H9 (cell line): ENCODE data around the gene DNER. TPM values are rescaled to one million over a fixed set of nuclear protein-coding genes. Genes with fewer than 3 reads are reported as not detected.

Source experiments
- DNase-seq: peaks from one replicate; pipeline ENCODE4 v3.0.0-alpha.2; 2017
- H2AFZ ChIP-seq: one replicate; pipeline ENCODE4 v1.6.1; 2013; ENCODE audit warnings: mild to moderate bottlenecking, low read length, control low read depth, moderate library complexity
- H2AK5ac ChIP-seq: 2 replicates; pipeline ENCODE4 v1.6.1; 2013; ENCODE audit warnings: low read length, control low read depth, mixed read lengths; ENCODE audit not compliant: insufficient read length
- H2BK120ac ChIP-seq: one replicate; pipeline ENCODE4 v1.6.1; 2013; ENCODE audit warnings: low read depth, mild to moderate bottlenecking, low read length, control low read depth, inconsistent platforms; ENCODE audit not compliant: poor library complexity, severe bottlenecking
- H2BK12ac ChIP-seq: 2 replicates; pipeline ENCODE4 v1.6.1; 2013; ENCODE audit warnings: low read length, control low read depth, mixed read lengths, low read depth; ENCODE audit not compliant: insufficient read length
- H2BK15ac ChIP-seq: 2 replicates; pipeline ENCODE4 v1.6.1; 2013; ENCODE audit warnings: low read depth, low read length, control low read depth
- H2BK20ac ChIP-seq: one replicate; pipeline ENCODE4 v1.6.1; 2013; ENCODE audit warnings: low read depth, mild to moderate bottlenecking, low read length, control low read depth, inconsistent platforms; ENCODE audit not compliant: poor library complexity, severe bottlenecking
- H2BK5ac ChIP-seq: 2 replicates; pipeline ENCODE4 v1.6.1; 2013; ENCODE audit warnings: low read length, control low read depth, mixed read lengths; ENCODE audit not compliant: insufficient read length
- H3K14ac ChIP-seq: 2 replicates; pipeline ENCODE4 v1.6.1; 2013; ENCODE audit warnings: low read length, control low read depth; ENCODE audit not compliant: insufficient read depth
- H3K18ac ChIP-seq: 2 replicates; pipeline ENCODE4 v1.6.1; 2013; ENCODE audit warnings: low read depth, mild to moderate bottlenecking, mixed read lengths, low read length, control low read depth; ENCODE audit not compliant: insufficient read length
- H3K23ac ChIP-seq: 2 replicates; pipeline ENCODE4 v1.6.1; 2013; ENCODE audit warnings: low read length, control low read depth, mixed read lengths, low read depth; ENCODE audit not compliant: insufficient read length
- H3K23me2 ChIP-seq: 2 replicates; pipeline ENCODE4 v1.6.1; 2013; ENCODE audit warnings: low read depth, mild to moderate bottlenecking, mixed read lengths, low read length, control low read depth; ENCODE audit not compliant: insufficient read length, poor library complexity, severe bottlenecking
- H3K27ac ChIP-seq: 2 replicates; pipeline ENCODE4 v1.5.1; 2013; ENCODE audit warnings: low read length, control low read depth, mixed read lengths, low read depth; ENCODE audit not compliant: insufficient read length
- H3K27me3 ChIP-seq: 2 replicates; pipeline ENCODE4 v1.6.1; 2013; ENCODE audit warnings: low read length, control low read depth, inconsistent platforms; ENCODE audit not compliant: insufficient read depth
- H3K4ac ChIP-seq: 2 replicates; pipeline ENCODE4 v1.6.1; 2013; ENCODE audit warnings: low read depth, mild to moderate bottlenecking, control low read depth, inconsistent platforms, low read length, moderate library complexity
- H3K4me1 ChIP-seq: 2 replicates; pipeline ENCODE4 v1.6.1; 2013; ENCODE audit warnings: low read length, control low read depth, inconsistent platforms; ENCODE audit not compliant: insufficient read depth
- H3K4me2 ChIP-seq: 2 replicates; pipeline ENCODE4 v1.6.1; 2013; ENCODE audit warnings: low read length, control low read depth, mixed read lengths; ENCODE audit not compliant: insufficient read length, insufficient read depth
- H3K56ac ChIP-seq: 2 replicates; pipeline ENCODE4 v1.6.1; 2013; ENCODE audit warnings: low read depth, mild to moderate bottlenecking, mixed read lengths, low read length, control low read depth; ENCODE audit not compliant: insufficient read length
- H3K79me1 ChIP-seq: 2 replicates; pipeline ENCODE4 v1.6.1; 2013; ENCODE audit warnings: low read depth, mild to moderate bottlenecking, moderate library complexity, low read length, control low read depth, inconsistent platforms; ENCODE audit not compliant: insufficient read depth, poor library complexity, severe bottlenecking
- H3K79me2 ChIP-seq: 2 replicates; pipeline ENCODE4 v1.6.1; 2013; ENCODE audit warnings: low read length, control low read depth, inconsistent platforms; ENCODE audit not compliant: insufficient read depth
- H3K9ac ChIP-seq: 2 replicates; pipeline ENCODE4 v1.6.1; 2013; ENCODE audit warnings: low read length, control low read depth, mixed read lengths; ENCODE audit not compliant: insufficient read length; ENCODE audit errors: extremely low read depth
- H3K9me3 ChIP-seq: one replicate; pipeline ENCODE4 v1.6.1; 2013; ENCODE audit warnings: low read depth, low read length, inconsistent platforms; ENCODE audit not compliant: control insufficient read depth
- H3T11ph ChIP-seq: one replicate; pipeline ENCODE4 v1.6.1; 2013; ENCODE audit warnings: mild to moderate bottlenecking, low read length, control low read depth, inconsistent platforms
- H4K20me1 ChIP-seq: one replicate; pipeline ENCODE4 v1.6.1; 2013; ENCODE audit not compliant: control insufficient read depth, insufficient read length, insufficient read depth
- H4K5ac ChIP-seq: 2 replicates; pipeline ENCODE4 v1.6.1; 2013; ENCODE audit warnings: low read depth, mild to moderate bottlenecking, mixed read lengths, low read length, control low read depth; ENCODE audit not compliant: insufficient read length
- H4K8ac ChIP-seq: replicated peaks from 2 replicates; pipeline ENCODE4 v1.6.1; 2013; ENCODE audit warnings: low read length, control low read depth, mixed read lengths, low read depth; ENCODE audit not compliant: insufficient read length
- H4K91ac ChIP-seq: 2 replicates; pipeline ENCODE4 v1.6.1; 2013; ENCODE audit warnings: low read depth, mild to moderate bottlenecking, moderate library complexity, mixed read lengths, low read length, control low read depth; ENCODE audit not compliant: insufficient read length
- H3K27ac Mint-ChIP-seq, 3 experiments: 2 replicates in 2 of 3; 3 replicates in 1 of 3; pipeline ENCODE4 v1.8.0; 2020 to 2021; ENCODE audit warnings: mixed read lengths in 3 of 3, mild to moderate bottlenecking in 1 of 3, moderate library complexity in 1 of 3
- H3K27me3 Mint-ChIP-seq: 2 replicates; pipeline ENCODE4 v1.8.0; 2021; ENCODE audit warnings: low read depth, mild to moderate bottlenecking, moderate library complexity, mixed read lengths
- H3K36me3 Mint-ChIP-seq, 3 experiments: 2 replicates in 2 of 3; 3 replicates in 1 of 3; pipeline ENCODE4 v1.8.0; 2020 to 2021; ENCODE audit warnings: low read depth in 3 of 3, mixed read lengths in 3 of 3; ENCODE audit not compliant: insufficient read depth in 1 of 3
- H3K4me1 Mint-ChIP-seq, 2 experiments: 2 replicates each; pipeline ENCODE4 v1.8.0; 2020; ENCODE audit warnings: mixed read lengths in 2 of 2
- H3K4me3 Mint-ChIP-seq, 2 experiments: 2 replicates in 1 of 2; 3 replicates in 1 of 2; pipeline ENCODE4 v1.8.0; 2020 to 2021; ENCODE audit warnings: mild to moderate bottlenecking in 2 of 2, mixed read lengths in 2 of 2, moderate library complexity in 1 of 2
- H3K9me3 Mint-ChIP-seq, 2 experiments: 2 replicates in 1 of 2; 3 replicates in 1 of 2; pipeline ENCODE4 v1.8.0; 2020; ENCODE audit warnings: mild to moderate bottlenecking in 2 of 2, mixed read lengths in 2 of 2, moderate library complexity in 1 of 2
- WGBS: extraction: QIAGEN DNeasy Blood & Tissue Kit; methylation state at CpG from one replicate; pipeline ENCODE4 v1.1.7; 2013; ENCODE audit warnings: missing lambda C conversion rate, low lambda C conversion rate, mixed read lengths; ENCODE audit not compliant: insufficient read length; ENCODE audit errors: extremely low coverage; 5-methylcytosine and 5-hydroxymethylcytosine counted together
- total RNA-seq: library from RNA; stranded (reverse); gene quantifications from 2 replicates; pipeline ENCODE4 v1.2.1, GENCODE V29; 2021
- TF ChIP-seq, protein P1 (sequence below): fragments of 200-600 bp; sonication (generic); conservative IDR thresholded peaks from 3 replicates; pipeline ENCODE4 v1.8.0; 2021; ENCODE audit warnings: antibody characterized with exemption, mild to moderate bottlenecking

DNER gene
- total RNA-seq, 1 experiment from 2014 or later = 1.0 TPM

DNA sequence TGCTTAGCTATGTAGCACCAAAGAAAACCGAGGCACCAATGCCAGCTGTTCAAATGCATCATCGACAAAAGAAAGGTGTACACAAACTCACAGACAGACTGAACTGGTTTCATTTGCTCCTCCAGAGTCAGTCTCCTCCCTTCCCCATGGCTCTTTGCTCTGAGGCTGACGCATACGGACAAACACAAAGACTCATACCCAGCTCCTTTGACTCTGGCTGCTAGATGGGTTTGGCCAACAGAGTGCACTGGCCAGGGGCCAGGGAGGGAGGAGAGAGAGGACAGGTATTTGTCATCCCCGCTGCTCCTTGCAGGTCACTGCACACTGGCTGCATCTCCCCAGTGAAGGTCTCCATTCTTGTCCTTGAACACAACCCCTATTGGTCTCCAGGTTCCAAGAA is 40.7 kb downstream of the DNER start:
- no peaks in the 10 kb centered on the region for H3K23me2 ChIP-seq
- no peak overlapping the region for H4K91ac ChIP-seq
- H3K9me3 ChIP-seq = no peaks in the 10 kb centered on the region
- H2BK20ac ChIP-seq = no peak overlapping the region
- H2BK120ac ChIP-seq = no peak overlapping the region
- no peak overlapping the region for H2BK5ac ChIP-seq
- DNase-seq = no peak
- no peak overlapping the region for H4K5ac ChIP-seq
- no peak overlapping the region for H3K4ac ChIP-seq
- H3K4me1 ChIP-seq = no peaks in the 10 kb centered on the region
- no peak overlapping the region for H3T11ph ChIP-seq
- H2AFZ ChIP-seq = no peak overlapping the region
- no peaks in the 10 kb centered on the region for H3K27me3 ChIP-seq
- TF ChIP-seq, protein P1, sequence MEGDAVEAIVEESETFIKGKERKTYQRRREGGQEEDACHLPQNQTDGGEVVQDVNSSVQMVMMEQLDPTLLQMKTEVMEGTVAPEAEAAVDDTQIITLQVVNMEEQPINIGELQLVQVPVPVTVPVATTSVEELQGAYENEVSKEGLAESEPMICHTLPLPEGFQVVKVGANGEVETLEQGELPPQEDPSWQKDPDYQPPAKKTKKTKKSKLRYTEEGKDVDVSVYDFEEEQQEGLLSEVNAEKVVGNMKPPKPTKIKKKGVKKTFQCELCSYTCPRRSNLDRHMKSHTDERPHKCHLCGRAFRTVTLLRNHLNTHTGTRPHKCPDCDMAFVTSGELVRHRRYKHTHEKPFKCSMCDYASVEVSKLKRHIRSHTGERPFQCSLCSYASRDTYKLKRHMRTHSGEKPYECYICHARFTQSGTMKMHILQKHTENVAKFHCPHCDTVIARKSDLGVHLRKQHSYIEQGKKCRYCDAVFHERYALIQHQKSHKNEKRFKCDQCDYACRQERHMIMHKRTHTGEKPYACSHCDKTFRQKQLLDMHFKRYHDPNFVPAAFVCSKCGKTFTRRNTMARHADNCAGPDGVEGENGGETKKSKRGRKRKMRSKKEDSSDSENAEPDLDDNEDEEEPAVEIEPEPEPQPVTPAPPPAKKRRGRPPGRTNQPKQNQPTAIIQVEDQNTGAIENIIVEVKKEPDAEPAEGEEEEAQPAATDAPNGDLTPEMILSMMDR = no peak
- no peak overlapping the region for H3K4me2 ChIP-seq
- no peak overlapping the region for H2AK5ac ChIP-seq
- no peak overlapping the region for H2BK15ac ChIP-seq
- no peak overlapping the region for H3K56ac ChIP-seq
- Mint-ChIP-seq H3K4me1 (peaks cover 0 to 4% of the 10 kb centered on the region in 2 experiments; a peak in 1 of 4 replicates), H3K27ac (no peak overlapping the region; a peak in 1 of 7 replicates), H3K9me3 (no peaks in the 10 kb centered on the region), H3K27me3 (peaks cover 18% of the 10 kb centered on the region), H3K4me3 (no peak overlapping the region), H3K36me3 (no peaks in the 10 kb centered on the region)
- H3K79me1 ChIP-seq = no peaks in the 10 kb centered on the region
- no peak overlapping the region for H4K8ac ChIP-seq
- H3K14ac ChIP-seq = no peak overlapping the region; the same call in 1 of the 2 replicates
- no peak overlapping the region for H3K23ac ChIP-seq
- no peak overlapping the region for H2BK12ac ChIP-seq
- no peak overlapping the region for H3K9ac ChIP-seq
- no peak overlapping the region for H3K27ac ChIP-seq
- H3K18ac ChIP-seq = no peak overlapping the region
- no peaks in the 10 kb centered on the region for H3K79me2 ChIP-seq
- no peaks in the 10 kb centered on the region for H4K20me1 ChIP-seq
- no CpG with 5 or more reads among the region's 5 CpGs for WGBS
